CD4-positive, CD25-positive, alpha-beta regulatory T cell (primary cell): ENCODE data around the gene EHMT1. TPM values are rescaled to one million over a fixed set of nuclear protein-coding genes. Genes with fewer than 3 reads are reported as not detected.

Experiments
- ATAC-seq, 2 donors: fragments of 150-1000 bp; cut with Tn5 transposase; one replicate each; pipeline ENCODE4 v1.10.0; 2021; ENCODE audit warnings: low read depth in 2 of 2, moderate number of reproducible peaks in 2 of 2, moderate library complexity in 1 of 2
- DNase-seq, 3 donors: peaks; one replicate each; pipeline versions ENCODE4 v3.0.0 to v3.0.0-alpha.2; 2012 to 2022; ENCODE audit warnings: mixed read lengths in 1 of 3
- H3K27ac ChIP-seq: one replicate; pipeline ENCODE4 v1.7.0; 2013; ENCODE audit warnings: mild to moderate bottlenecking, low read length; ENCODE audit not compliant: insufficient read depth, poor library complexity, severe bottlenecking
- H3K27me3 ChIP-seq: one replicate; pipeline ENCODE4 v1.7.0; 2013; ENCODE audit warnings: low read length; ENCODE audit not compliant: control insufficient read depth, insufficient read depth
- H3K36me3 ChIP-seq: one replicate; pipeline ENCODE4 v1.7.0; 2013; ENCODE audit warnings: mild to moderate bottlenecking, low read length, moderate library complexity; ENCODE audit not compliant: control insufficient read depth, insufficient read depth
- H3K4me1 ChIP-seq: 2 replicates; pipeline ENCODE4 v1.7.0; 2013; ENCODE audit warnings: mild to moderate bottlenecking, low read length; ENCODE audit not compliant: insufficient read depth, control insufficient read depth, poor library complexity, severe bottlenecking
- H3K4me3 ChIP-seq: one replicate; pipeline ENCODE4 v1.7.0; 2013; ENCODE audit warnings: low read depth, mild to moderate bottlenecking, low read length, moderate library complexity
- H3K9me3 ChIP-seq, 2 experiments: 1 replicate in 1 of 2; 2 replicates in 1 of 2; pipeline ENCODE4 v1.7.0; 2013; ENCODE audit warnings: low read length in 2 of 2, mild to moderate bottlenecking in 1 of 2, moderate library complexity in 1 of 2; ENCODE audit not compliant: control insufficient read depth in 2 of 2
- H3K27ac Mint-ChIP-seq, 3 donors: one replicate each; pipeline ENCODE4 v1.8.0; 2020 to 2022; ENCODE audit warnings: mild to moderate bottlenecking in 3 of 3, mixed read lengths in 3 of 3, moderate library complexity in 2 of 3
- H3K27me3 Mint-ChIP-seq: one replicate; pipeline ENCODE4 v1.8.0; 2022; ENCODE audit warnings: mild to moderate bottlenecking, mixed read lengths
- H3K36me3 Mint-ChIP-seq: one replicate; pipeline ENCODE4 v1.8.0; 2020; ENCODE audit warnings: mixed read lengths
- H3K4me1 Mint-ChIP-seq, 4 donors: one replicate each; pipeline ENCODE4 v1.8.0; 2020 to 2022; ENCODE audit warnings: mixed read lengths in 4 of 4, mild to moderate bottlenecking in 1 of 4
- H3K4me3 Mint-ChIP-seq, 4 donors: one replicate each; pipeline ENCODE4 v1.8.0; 2020 to 2022; ENCODE audit warnings: mild to moderate bottlenecking in 4 of 4, mixed read lengths in 4 of 4, moderate library complexity in 3 of 4
- H3K9me3 Mint-ChIP-seq, 7 donors: one replicate each; pipeline ENCODE4 v1.8.0; 2020 to 2022; ENCODE audit warnings: mixed read lengths in 7 of 7, mild to moderate bottlenecking in 3 of 7, moderate library complexity in 2 of 7
- polyA plus RNA-seq, 4 donors: library from polyadenylated mRNA; unstranded; fragments of 300-500 nt; fragmentation: Illumina TruSeq; gene quantifications; one replicate each; pipeline ENCODE4 v1.2.3, GENCODE V29; 2021
- total RNA-seq: library from RNA; stranded (reverse); gene quantifications from one replicate; pipeline ENCODE4 v1.2.3, GENCODE V29; 2022

Gene EHMT1
- total and polyA plus RNA-seq, 5 donors from 2014 or later, result 17.9 to 142 (median 20.0) TPM

- peaks cover 35% of the 10 kb centered on the region for H3K36me3 Mint-ChIP-seq
- H3K4me1 Mint-ChIP-seq, result peaks cover 0 to 71% (median 39%) of the 10 kb centered on the region in 4 donors
- Histone ChIP-seq H3K27ac (no peak overlapping the region), H3K36me3 (peaks cover 22% of the 10 kb centered on the region), H3K27me3 (no peaks in the 10 kb centered on the region), H3K4me1 (peaks cover 4% of the 10 kb centered on the region), H3K4me3 (no peak overlapping the region), H3K9me3 (no peaks in the 10 kb centered on the region)
- no peaks in the 10 kb centered on the region for H3K9me3 Mint-ChIP-seq
- DNase-seq (no peak), ATAC-seq (no peak)
- H3K4me3 Mint-ChIP-seq, result no peak overlapping the region
- no peaks in the 10 kb centered on the region for H3K27me3 Mint-ChIP-seq
- H3K27ac Mint-ChIP-seq, result no peak overlapping the region
Observed at GRCh38 chr9:137645211-137645610, 26.4 kb downstream of the EHMT1 start.

GRCh38 chr9:137646341-137646740 lies 27.5 kb downstream of the EHMT1 start:
- no peak overlapping the region for H3K4me3 Mint-ChIP-seq
- H3K27ac Mint-ChIP-seq, result no peak overlapping the region
- H3K4me1 Mint-ChIP-seq, result peaks cover 0 to 66% (median 37%) of the 10 kb centered on the region in 4 donors
- H3K27me3 Mint-ChIP-seq, result no peaks in the 10 kb centered on the region
- no peaks in the 10 kb centered on the region for H3K9me3 ChIP-seq
- H3K27me3 ChIP-seq, result no peaks in the 10 kb centered on the region
- no peak for DNase-seq
- no peak for ATAC-seq
- no peaks in the 10 kb centered on the region for H3K4me1 ChIP-seq
- peaks cover 41% of the 10 kb centered on the region for H3K36me3 Mint-ChIP-seq
- H3K4me3 ChIP-seq, result no peak overlapping the region
- H3K9me3 Mint-ChIP-seq, result no peaks in the 10 kb centered on the region
- no peak overlapping the region for H3K27ac ChIP-seq
- peaks cover 24% of the 10 kb centered on the region for H3K36me3 ChIP-seq

- Histone ChIP-seq H3K27ac (no peak overlapping the region), H3K27me3 (no peaks in the 10 kb centered on the region), H3K9me3 (no peaks in the 10 kb centered on the region), H3K36me3 (peaks cover 32% of the 10 kb centered on the region), H3K4me3 (no peak overlapping the region), H3K4me1 (no peaks in the 10 kb centered on the region)
- peak overlapping the region in 1 of 3 donors; percentile 62 for H3K27ac Mint-ChIP-seq
- no peaks in the 10 kb centered on the region for H3K27me3 Mint-ChIP-seq
- ATAC-seq, result peak in 1 of 2 donors; percentile 31
- peak overlapping the region in 1 of 4 donors; percentile 44 for H3K4me3 Mint-ChIP-seq
- peak in 1 of 3 donors; percentile 15 for DNase-seq
- no peaks in the 10 kb centered on the region for H3K9me3 Mint-ChIP-seq
- H3K4me1 Mint-ChIP-seq, result peaks cover 0 to 64% (median 37%) of the 10 kb centered on the region in 4 donors
- peaks cover 44% of the 10 kb centered on the region for H3K36me3 Mint-ChIP-seq
Observed at GRCh38 chr9:137647096-137647714, 28.4 kb downstream of the EHMT1 start.

- Mint-ChIP-seq H3K4me3 (no peak overlapping the region), H3K36me3 (peaks cover 44% of the 10 kb centered on the region), H3K27me3 (no peaks in the 10 kb centered on the region), H3K9me3 (no peaks in the 10 kb centered on the region), H3K4me1 (peaks cover 0 to 56% (median 36%) of the 10 kb centered on the region in 4 donors), H3K27ac (peak overlapping the region in 1 of 3 donors; percentile 35)
- Histone ChIP-seq H3K4me1 (no peaks in the 10 kb centered on the region), H3K27me3 (no peaks in the 10 kb centered on the region), H3K36me3 (peaks cover 34% of the 10 kb centered on the region), H3K9me3 (no peaks in the 10 kb centered on the region), H3K4me3 (no peak overlapping the region), H3K27ac (no peak overlapping the region)
- ATAC-seq, result no peak
- no peak for DNase-seq
Observed at GRCh38 chr9:137648396-137648795, 29.6 kb downstream of the EHMT1 start.

- ATAC-seq (no peak), DNase-seq (no peak)
- Histone ChIP-seq H3K4me1 (no peaks in the 10 kb centered on the region), H3K27ac (no peak overlapping the region), H3K36me3 (peaks cover 28% of the 10 kb centered on the region), H3K9me3 (no peaks in the 10 kb centered on the region), H3K4me3 (no peak overlapping the region), H3K27me3 (no peaks in the 10 kb centered on the region)
- Mint-ChIP-seq H3K4me3 (no peak overlapping the region), H3K4me1 (peaks cover 0 to 54% (median 33%) of the 10 kb centered on the region in 4 donors), H3K36me3 (peaks cover 41% of the 10 kb centered on the region), H3K27ac (no peak overlapping the region), H3K27me3 (no peaks in the 10 kb centered on the region), H3K9me3 (no peaks in the 10 kb centered on the region)
Observed at GRCh38 chr9:137649553-137649952, 30.7 kb downstream of the EHMT1 start.

GRCh38 chr9:137650259-137650658 lies 31.5 kb downstream of the EHMT1 start:
- H3K4me3 ChIP-seq, result no peak overlapping the region
- H3K36me3 Mint-ChIP-seq, result peaks cover 45% of the 10 kb centered on the region
- DNase-seq (no peak), ATAC-seq (peak in 1 of 2 donors; percentile 31)
- H3K27ac ChIP-seq, result no peak overlapping the region
- H3K9me3 Mint-ChIP-seq, result no peaks in the 10 kb centered on the region
- no peak overlapping the region for H3K4me3 Mint-ChIP-seq
- H3K36me3 ChIP-seq, result peaks cover 28% of the 10 kb centered on the region
- peaks cover 0 to 53% (median 29%) of the 10 kb centered on the region in 4 donors for H3K4me1 Mint-ChIP-seq
- H3K9me3 ChIP-seq, result no peaks in the 10 kb centered on the region
- H3K27me3 Mint-ChIP-seq, result no peaks in the 10 kb centered on the region
- H3K4me1 ChIP-seq, result no peaks in the 10 kb centered on the region
- H3K27me3 ChIP-seq, result no peaks in the 10 kb centered on the region
- peak overlapping the region in 2 of 3 donors; percentile 39 to 55 for H3K27ac Mint-ChIP-seq

- no peaks in the 10 kb centered on the region for H3K27me3 ChIP-seq
- no peak overlapping the region for H3K4me3 Mint-ChIP-seq
- no peaks in the 10 kb centered on the region for H3K27me3 Mint-ChIP-seq
- H3K9me3 Mint-ChIP-seq, result no peaks in the 10 kb centered on the region
- no peak overlapping the region for H3K27ac ChIP-seq
- H3K4me1 ChIP-seq, result no peaks in the 10 kb centered on the region
- H3K9me3 ChIP-seq, result no peaks in the 10 kb centered on the region
- H3K36me3 Mint-ChIP-seq, result peaks cover 46% of the 10 kb centered on the region
- no peak for DNase-seq
- H3K27ac Mint-ChIP-seq, result peak overlapping the region in 2 of 3 donors; percentile 39 to 55
- peaks cover 2 to 53% (median 28%) of the 10 kb centered on the region in 4 donors for H3K4me1 Mint-ChIP-seq
- no peak for ATAC-seq
- no peak overlapping the region for H3K4me3 ChIP-seq
- H3K36me3 ChIP-seq, result peaks cover 33% of the 10 kb centered on the region
Observed at GRCh38 chr9:137650779-137651178, 32.0 kb downstream of the EHMT1 start.

- Histone ChIP-seq H3K27ac (no peak overlapping the region), H3K9me3 (no peaks in the 10 kb centered on the region), H3K27me3 (no peaks in the 10 kb centered on the region), H3K36me3 (peaks cover 19% of the 10 kb centered on the region), H3K4me1 (peaks cover 4% of the 10 kb centered on the region), H3K4me3 (no peak overlapping the region)
- H3K9me3 Mint-ChIP-seq, result no peaks in the 10 kb centered on the region
- no peak for DNase-seq
- no peak for ATAC-seq
- no peak overlapping the region for H3K27ac Mint-ChIP-seq
- no peak overlapping the region for H3K4me3 Mint-ChIP-seq
- peaks cover 13 to 49% (median 28%) of the 10 kb centered on the region in 4 donors for H3K4me1 Mint-ChIP-seq
- peaks cover 25% of the 10 kb centered on the region for H3K36me3 Mint-ChIP-seq
- H3K27me3 Mint-ChIP-seq, result no peaks in the 10 kb centered on the region
Observed at GRCh38 chr9:137656416-137656815, 37.6 kb downstream of the EHMT1 start.
